NCI-H2081 treated with DMSO at 0.1 percent for 48 hours (cell line): ENCODE results near the gene UBTD2.

ENCODE experiments used
- DNase-seq: peaks from one replicate; lab custom pipeline; 2025; lab: John Stamatoyannopoulos, UW

Gene UBTD2

DNA sequence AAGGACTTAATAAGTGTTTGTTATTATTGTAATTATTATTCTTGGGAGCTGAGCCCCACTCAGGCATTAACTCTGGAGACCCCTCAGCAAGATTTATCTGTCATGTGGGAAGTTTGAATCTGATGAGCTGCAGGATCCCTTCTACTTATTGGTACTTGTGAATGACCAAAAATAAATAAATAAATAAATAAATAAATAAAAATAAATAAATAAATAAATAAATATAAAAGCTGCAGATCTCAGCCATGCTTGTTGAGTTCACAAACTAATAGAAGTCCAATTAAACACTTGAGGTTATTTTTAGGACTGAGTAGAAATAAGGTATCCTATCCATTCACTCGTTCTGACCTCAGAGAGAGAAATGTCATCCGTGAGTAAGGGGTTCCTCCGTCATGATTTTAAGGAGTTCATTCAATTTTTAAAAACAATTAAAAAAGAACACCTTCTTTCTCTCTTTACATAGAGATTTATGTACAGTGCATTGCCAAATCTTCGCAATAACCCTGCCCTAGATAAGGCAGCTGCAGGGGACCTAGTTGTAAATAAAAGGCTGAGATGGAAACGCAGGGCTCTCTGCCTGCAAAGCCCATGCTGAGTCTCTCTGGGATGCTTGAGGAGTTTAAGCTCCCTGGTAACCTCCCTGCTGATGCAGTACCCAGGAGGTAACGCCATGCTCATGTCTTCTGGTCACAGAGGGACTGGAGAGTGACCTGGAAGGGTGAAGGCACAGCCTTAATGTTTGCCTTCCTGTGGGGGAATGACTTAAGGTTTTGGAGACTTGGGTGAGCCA is 88.4 kb downstream of the UBTD2 start:
- no peak for DNase-seq

DNA sequence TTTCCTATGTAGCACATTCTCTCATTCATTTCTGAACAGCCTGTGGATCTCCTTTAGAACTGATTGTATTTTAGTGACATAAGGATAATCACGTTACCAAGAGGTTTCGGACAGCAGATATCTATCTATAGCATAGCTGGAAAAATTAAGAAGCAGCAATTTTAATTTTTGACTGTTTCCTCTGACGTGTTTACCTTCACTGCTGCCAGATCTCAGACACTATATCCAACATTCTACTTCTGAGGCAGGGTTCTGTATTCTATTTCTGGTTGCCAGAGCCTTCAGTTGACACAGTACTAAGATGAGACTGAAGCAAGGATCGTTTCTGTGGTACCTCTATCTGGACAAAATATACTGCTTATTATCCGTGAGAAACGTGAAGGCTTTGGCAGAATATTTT is 89.7 kb downstream of the UBTD2 start, which contains the start of gene EFCAB9:
Gene EFCAB9, plus strand, starts transcription at position 301 of the 400 bp plus-strand sequence. Its CDS starts 1 bp downstream, at position 302.
- no peak for DNase-seq

DNA sequence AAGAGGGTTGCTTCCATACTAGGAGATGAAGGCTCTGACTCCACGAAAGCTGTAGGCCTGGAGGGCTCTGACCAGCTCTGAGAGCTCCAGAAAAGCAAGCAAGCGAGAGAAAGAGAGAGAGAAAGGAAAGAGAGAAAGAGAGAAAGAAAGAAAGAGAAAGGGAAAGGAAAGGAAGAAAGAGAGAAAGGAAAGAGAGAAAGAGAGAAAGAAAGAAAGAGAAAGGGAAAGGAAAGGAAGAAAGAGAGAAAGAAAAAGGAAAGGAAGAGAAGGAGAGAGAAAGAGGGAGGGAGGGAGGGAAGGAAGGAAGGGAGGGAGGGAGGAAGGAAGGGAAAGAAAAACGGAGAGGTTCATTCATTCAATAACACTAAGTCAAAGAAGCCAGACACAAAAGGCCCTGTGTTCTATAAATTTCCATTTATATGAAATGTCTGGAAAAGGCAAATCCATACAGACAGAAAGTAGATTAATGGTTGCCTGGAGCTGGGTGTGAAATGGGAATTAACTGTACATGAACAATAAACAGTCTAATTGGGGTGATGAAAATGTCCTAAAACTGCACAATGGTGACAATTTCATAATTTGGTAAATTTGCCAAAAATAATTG is 93.8 kb downstream of the UBTD2 start:
- DNase-seq: no peak

DNA sequence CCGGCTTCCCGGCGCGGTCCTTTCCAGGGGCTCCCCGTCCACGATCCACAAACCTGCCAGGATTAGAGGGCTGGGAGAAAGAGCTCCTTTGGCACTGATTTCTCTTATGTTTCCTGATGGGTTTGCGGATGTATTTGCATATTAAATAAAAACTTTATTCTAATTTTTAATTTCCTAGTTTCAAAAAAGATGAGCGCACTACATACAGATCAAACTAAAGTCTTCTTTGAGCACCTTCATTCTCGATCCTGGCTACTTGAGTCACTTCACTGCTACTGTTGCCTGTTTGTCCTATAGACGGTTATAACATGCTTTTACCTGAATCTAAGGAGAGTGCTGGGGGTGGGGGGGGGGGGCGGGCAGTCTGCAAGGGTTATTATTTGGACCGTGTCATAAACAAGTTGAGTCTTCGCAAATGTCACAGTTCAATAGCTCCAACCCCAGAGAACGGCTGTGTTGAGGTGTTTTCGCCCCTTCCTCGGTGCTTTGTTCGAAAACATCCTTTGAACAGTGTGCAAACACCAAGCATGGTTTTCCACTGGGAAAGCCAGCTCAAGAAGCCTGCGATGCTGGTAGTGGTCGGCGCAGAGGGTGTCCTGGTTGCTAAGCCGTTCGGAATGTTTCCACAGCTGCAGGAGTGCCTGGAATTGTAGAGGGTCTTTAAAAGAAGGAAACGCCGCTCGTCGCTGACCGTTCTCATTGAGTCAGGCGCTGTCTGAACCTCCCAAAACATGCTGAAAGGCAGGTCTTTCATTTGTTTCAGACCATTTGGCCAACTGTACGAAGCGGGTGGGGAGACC is 94.5 kb downstream of the UBTD2 start:
- no peak for DNase-seq

DNA sequence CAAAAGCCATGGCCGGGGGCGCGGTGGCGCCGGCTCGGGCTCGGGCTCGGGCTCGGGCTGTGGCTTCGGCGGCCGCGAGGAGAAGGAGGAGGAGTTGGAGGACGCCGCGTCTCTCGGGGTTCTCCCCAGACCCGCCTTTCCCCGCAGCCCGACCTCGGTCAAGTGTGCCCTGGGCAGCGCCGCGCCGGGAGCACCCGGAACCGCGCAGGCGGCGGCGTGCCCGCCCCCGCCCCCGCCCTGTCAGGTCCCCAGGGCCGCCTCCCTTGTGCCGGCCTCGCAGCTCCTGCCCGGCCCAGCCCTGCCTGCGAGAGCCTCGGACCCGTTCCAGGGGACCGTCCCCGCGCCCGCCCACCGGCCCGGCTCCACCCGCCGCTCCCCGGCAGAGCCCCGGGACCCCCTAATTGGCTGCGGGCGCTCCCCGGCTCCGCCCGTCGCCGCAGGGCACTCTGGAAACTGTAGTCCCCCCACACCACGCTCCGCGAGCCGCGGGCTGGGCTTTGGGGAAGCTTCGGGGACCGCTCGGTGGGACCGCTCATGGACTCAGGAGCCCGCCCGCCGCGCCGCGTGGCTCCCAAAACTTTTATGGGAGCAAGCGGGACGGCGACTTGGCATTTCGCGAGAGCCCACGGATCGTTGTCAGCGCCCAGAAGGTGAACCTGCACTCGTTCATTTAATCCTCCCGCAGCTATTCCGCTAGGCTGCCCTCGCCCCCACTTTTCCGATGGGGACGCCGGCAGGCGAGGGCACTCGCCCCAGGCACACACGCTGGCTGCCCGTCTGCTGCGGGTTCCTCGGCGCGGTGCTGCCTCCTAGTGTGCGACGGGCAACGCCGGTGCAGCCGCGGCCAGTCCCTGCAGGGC is 95.3 kb downstream of the UBTD2 start, which contains the start of gene STK10:
Gene STK10, minus strand, starts transcription at position 192 of the 860 bp plus-strand sequence. Its CDS starts 182 bp downstream, at position 10.
- no peak for DNase-seq

DNA sequence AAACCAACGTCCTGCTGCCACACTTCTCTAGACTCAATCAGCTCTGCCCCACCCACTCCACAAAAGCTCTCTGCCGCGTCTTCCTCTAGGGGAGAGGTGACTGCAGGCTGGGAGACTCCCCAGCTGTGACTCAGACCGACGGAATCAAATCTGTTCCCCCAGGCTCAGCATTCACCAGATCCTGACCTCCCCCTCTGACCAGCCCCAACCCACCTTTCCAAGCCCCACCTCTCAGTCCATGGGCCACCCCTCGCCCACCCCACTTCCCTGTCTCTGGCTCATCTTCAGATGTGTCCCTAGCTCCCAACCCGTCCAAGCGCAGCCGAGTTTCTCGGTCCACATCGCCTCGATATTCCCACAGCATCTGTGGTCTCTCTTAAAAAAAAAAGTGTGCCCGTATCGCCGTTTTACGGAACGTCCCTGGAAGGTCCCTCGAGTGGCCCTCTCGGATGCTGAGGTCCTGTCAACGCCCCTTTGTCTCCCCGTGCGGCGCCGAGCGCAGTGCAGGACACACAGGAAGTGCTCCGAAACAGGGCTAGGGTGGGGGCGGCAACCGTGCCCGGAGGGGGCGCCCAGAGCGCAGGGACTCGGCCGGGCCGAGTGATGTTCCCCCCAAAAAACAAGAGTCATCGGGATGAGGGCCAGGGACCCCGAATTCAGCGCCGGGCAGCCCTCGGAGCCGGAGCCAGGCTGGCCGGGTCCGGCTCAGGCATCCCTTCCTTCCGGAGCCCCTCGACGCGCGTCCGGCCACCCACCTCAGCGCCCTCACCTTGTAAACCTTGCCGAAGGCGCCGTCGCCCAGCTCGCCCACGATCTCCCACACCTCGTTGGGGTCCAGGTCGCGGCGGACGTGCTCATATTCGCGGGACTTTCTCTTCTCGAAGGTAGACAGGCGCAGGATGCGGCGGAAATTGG is 96.2 kb downstream of the UBTD2 start:
- no peak for DNase-seq

DNA sequence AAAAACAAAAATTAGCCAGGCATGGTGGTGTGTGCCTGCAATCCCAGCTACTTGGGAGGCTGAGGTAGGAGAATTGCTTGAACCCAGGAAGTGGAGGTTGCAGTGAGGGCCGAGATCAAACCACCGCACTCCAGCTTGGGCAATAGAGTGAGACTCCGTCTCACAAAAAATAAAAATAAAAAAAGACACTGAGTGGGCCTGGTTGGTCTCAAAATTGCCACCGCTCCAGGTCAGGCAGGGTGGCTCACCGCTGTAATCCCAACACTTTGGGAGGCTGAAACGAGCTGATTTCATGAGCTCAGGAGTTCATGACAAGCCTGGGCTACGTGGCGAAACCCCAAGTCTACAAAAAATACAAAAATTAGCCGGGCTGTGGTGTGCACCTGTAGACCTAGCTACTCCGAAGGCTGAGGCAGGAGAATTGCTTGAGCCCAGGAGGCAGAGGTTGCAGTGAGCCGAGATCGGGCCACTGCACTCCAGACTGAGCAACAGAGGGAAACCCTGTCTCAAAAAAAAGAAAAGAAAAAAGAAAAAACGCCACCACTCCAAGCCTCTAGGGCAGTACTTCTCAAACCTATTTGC is 97.4 kb downstream of the UBTD2 start:
- DNase-seq: no peak

DNA sequence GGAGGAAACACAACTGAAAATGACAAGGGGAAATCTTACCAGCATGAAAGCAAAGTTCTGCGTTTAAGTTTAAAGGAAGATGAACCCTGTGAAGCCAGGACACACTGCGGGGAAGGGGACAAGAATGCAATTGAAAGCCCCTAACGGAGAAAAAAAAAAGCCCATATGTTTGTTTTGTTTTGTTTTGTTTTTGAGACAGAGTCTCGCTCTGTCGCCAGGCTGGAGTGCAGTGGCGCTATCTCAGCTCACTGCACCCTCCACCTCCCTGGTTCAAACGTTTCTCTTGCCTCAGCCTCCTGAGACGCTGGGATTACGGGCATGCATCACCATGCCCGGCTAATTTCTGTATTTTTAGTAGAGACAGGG is 98.5 kb downstream of the UBTD2 start:
- DNase-seq: no peak

DNA sequence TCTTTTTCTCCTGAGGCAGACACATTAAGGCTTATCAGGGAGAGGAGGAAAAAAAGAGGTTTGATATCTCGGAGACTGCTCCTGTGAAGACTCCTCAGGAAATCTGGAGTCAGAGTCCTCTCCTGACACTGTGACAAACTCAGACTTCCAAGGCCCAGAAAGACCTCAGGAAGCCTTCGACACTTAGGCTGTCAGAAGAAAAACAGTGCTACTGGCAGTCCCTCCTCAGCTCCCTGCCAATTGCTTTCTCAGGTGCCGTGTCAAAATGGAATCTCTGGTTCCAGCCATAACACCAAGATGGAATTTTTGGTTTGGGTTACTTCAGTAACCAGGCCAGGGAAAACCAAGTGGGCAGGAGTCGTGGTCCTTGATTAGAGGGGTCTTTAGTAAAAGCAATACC is 99.7 kb downstream of the UBTD2 start:
- DNase-seq: no peak

DNA sequence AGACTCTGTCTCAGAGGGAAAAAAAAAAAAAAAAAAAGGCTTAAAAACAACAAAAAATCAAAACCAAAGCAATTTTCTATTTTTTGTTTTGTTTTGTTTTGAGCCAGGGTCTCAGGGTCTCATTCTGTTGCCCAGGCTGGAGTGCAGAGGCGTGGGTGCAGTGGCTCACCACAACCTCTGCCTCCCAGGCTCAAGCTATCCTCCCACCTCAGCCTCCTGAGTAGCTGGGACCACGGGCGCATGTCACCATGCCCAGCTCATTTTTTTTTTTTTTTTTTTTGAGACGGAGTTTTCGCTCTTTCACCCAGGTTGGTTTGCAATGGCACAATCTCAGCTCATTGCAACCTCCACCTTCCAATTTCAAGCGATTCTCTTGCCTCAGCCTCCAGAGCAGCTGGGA is 101.3 kb downstream of the UBTD2 start:
- DNase-seq: no peak

DNA sequence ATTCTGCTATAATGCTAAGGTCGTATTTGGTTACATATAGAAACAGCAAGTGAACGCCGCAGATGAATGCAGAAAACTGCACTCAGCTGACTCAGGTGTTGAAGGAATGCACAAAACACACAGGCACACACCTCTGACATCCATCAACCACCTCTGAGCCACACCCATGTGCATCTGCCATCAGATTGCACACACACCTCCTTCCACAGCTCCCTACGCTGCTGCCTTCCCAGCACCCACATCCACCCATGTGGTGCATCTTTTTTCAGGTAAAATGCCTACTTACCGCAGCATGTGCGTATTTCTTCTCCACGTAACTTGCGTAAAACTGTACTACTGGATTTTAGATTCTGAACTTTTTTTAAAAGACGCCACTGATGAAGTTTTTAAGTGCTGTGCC is 102.6 kb downstream of the UBTD2 start:
- no peak for DNase-seq

DNA sequence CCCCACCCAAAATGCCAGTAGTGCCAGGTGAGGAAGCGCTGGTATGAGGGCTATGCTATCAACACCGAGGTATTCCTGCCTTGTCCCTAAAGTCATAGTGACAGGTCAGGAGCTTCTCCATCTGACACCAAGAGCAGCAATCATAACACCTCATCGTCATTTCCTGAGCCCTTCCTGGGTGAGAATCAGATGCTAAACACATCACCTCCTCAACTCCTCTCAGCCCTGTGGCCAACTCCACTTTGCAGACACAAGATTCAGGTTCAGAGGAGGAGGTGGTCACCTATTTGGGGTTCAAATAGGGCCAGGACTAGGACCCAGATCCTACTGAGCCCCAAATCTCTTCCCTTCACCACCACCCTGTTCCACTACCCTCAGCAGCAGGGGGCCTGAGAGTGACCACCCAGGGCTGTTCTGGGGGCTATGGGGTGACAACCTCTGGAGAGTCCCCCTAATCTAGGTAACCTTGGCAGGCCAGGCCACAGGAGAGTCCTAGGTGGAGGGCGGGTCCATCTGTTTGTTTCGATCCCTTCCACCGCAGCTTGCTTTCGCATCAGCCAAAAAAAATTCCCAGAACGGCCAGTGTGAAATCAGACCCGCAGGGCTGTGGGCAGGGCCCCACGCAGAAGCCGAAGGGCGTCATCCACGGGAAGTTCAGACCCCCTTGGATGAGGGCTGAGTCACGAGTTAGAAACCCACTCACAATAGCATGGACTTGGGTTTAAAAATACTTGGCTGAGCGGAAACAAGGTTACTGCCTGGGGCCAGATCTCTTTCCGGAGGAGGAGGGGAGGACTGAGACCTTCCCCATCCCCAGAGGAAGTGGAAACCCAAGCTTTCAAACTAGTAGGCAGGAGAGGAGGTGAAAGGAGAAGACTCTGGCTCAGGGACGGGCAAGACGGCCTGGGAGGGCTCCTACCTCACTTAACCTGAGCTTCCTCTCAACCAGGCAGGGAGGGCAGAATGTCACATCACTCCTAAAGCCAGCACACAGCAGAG is 104.3 kb downstream of the UBTD2 start:
- DNase-seq: no peak

DNA sequence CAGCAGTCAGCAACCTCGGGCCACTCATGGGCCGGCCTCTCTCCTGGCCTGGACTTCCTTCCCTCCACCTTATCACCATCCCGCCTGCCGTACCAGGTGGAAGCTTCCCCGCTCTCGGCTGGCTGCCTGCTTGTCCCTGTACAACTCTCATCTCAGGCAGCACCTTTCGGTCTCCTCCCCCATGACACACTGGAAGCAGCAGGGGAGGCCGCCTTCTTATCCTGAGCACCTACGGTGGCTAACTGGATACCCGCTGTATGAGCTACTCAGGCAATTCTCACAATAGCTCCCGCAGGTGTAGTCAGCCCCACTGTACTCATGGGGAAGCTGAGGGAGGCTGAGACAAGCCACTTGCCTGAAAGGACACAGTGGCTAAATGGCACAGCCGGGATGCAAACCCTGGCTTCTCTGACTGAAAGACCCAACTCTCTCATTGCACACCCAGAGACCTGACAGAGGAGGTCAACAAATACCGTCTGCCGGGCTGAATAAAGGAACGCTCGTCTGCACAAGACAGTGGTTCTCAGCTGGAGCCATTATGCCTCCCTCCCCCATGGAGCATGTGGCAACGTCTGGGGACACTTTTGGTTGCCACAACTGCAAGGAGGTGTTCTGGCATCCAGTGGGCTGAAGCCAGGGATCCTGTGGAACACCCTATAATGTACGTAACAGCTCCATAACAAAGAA is 105.1 kb downstream of the UBTD2 start:
- no peak for DNase-seq

DNA sequence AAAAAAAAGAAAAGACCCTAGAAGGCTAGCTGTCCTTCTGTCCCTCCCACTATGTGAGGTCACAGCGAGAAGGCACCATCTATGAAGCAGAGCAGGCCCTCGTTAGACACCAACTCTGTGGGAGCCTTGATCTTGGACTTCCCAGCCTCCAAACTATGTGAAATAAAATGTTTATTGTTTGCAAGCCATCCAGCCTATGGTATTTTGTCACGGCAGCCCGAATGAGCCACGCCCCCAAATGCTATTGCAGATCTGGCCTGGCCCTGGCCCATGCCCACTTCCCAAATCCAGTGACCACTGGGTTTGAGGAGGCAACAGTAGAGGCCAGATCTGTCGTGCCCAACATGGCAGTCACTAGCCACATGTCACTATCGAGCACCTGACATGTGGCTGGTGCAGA is 106.4 kb downstream of the UBTD2 start:
- DNase-seq: no peak

DNA sequence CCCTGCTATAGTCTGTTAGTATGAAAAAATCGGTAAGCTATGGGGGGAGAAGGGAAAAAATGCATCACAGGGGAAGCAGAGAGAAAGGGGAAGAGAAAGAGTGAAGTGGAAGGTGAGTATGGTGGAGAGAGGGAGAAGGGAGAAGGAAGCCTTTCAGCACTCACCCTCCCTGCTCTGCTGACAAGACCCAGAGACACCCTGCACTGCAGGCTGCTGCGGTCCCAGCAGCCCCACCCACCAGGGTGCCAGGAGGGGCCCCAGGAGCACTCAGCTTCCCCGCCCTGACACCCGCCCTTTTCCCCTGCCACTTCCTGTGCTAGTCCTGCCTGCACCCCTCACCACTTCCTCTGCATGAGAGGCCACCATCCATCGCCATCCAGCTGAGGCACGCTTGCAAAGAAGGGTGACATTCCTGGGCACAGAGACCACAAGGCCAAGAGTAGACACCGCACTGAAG is 108.3 kb downstream of the UBTD2 start:
- DNase-seq: no peak

DNA sequence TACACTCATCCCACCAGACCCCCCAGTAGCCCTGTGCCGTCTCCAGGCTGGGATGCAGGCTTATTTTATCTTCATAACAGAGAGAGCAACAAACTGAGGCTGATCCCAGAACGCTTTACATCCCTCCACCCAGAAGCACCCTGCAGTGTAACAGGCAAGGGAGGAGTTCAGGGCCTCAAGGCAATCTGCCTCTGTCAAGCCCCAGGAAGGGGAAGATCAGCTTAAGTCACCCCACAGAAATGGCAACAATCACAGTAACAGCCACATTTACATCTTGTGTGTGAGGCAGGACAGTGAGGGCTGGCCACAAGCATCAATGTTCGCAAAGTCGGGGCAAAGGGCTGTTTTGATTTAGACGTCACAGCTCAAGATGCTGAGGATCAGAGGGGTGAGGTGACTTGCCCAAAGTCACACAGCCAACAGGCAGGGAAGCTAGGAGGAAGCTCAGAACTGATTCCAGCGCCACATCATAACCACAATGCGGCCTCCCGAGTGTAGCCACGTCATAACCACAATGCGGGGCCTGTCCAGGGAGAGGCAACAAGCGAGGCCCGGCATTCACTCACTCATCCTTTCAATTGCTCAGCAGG is 109.9 kb downstream of the UBTD2 start:
- DNase-seq: no peak

DNA sequence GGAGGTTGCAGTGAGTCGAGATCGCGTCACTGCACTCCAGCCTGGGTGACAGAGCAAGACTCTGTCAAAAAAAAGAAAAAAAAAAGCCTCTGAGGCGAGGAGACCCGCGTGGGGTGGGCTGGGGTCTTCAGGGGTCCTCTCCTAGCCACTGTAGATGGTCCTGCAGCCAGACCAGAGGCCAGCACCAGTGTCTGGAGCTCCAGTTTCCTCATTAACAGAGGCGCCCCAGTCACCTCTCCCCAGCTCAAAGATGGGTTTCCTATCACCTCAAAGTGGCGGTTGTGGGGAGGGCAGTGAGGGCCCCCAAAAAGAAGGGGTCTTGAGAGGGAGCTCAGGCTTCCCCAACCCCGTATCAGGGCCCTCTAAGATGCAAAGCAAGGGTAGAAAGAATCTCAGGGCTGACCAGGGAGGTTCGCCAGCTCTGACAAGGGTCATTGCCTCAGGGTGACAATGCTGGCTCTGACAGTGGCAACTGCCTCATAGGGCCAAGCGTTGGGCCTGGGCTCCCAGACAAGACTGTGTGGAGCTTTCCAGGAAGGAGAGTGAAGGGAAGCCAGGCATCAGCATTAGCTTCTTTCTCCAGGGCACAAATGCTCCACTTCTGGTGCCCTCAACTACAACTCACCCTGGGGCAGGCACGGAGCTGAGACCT is 110.5 kb downstream of the UBTD2 start:
- no peak for DNase-seq

DNA sequence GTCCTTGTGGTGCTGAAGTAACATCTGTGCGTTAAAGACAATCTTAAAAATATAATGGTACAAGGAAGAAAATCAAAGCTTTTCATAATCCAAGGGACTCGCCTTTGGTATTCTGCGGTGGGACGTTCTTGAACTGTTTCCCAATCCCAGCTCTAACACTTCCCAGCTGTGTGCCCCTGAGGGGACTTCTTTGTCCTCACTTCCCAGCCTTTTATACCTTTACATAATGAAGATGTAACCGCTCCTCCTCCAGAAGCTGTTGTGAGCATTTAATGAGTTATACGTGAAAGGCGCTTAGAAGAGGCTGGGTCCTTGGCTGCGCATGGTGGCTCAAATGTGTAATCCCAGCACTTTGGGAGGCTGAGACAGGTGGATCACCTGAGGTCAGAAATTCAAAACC is 112.4 kb downstream of the UBTD2 start:
- no peak for DNase-seq
